HG02840 (cell line): ENCODE measurements around the gene ZNF486.
"Not testable (repeated sequence)": the region's sequence is repeated elsewhere in the genome, so short reads cannot be mapped to it uniquely, and the experiment has no call there.

Experiments used
- ATAC-seq: cut with Tn5 transposase; IDR thresholded peaks from one replicate; pipeline ENCODE4 v1.9.1; 2021; ENCODE audit warnings: mild to moderate bottlenecking, moderate library complexity, moderate number of reproducible peaks; ENCODE audit not compliant: unreplicated experiment, low FRiP score

Gene ZNF486

GRCh38 chr19:20167020-20167644 is at the start of gene ZNF486:
TSS of gene ZNF486 (plus strand) at chr19:20167214. CDS start at chr19:20167331, 117 bp downstream.
- peak; percentile 91 for ATAC-seq

GRCh38 chr19:20118064-20118839 is 48.8 kb upstream of the ZNF486 start:
- ATAC-seq = not testable (repeated sequence)

- ATAC-seq = no peak
Observed at GRCh38 chr19:20124879-20125278, 42.1 kb upstream of the ZNF486 start.

- not testable (repeated sequence) for ATAC-seq
Observed at GRCh38 chr19:20132933-20133332, 34.1 kb upstream of the ZNF486 start.

GRCh38 chr19:20137714-20138113 is 29.3 kb upstream of the ZNF486 start:
- not testable (repeated sequence) for ATAC-seq

GRCh38 chr19:20151617-20152145 is 15.3 kb upstream of the ZNF486 start:
- ATAC-seq = no peak

- ATAC-seq = not testable (repeated sequence)
Observed at GRCh38 chr19:20152506-20152905, 14.5 kb upstream of the ZNF486 start.

- ATAC-seq = no peak
Observed at GRCh38 chr19:20153281-20153680, 13.7 kb upstream of the ZNF486 start.

- no peak for ATAC-seq
Observed at GRCh38 chr19:20154636-20155035, 12.4 kb upstream of the ZNF486 start.

- no peak for ATAC-seq
Observed at GRCh38 chr19:20162821-20163220, 4.2 kb upstream of the ZNF486 start.

- ATAC-seq = no peak
Observed at GRCh38 chr19:20164456-20164855, 2.6 kb upstream of the ZNF486 start.

- no peak for ATAC-seq
Observed at GRCh38 chr19:20165971-20166592, 932 bp upstream of the ZNF486 start.

- no peak for ATAC-seq
Observed at GRCh38 chr19:20167651-20168122, 673 bp downstream of the ZNF486 start.

- no peak for ATAC-seq
Observed at GRCh38 chr19:20171285-20171684, 4.3 kb downstream of the ZNF486 start.

- ATAC-seq = not testable (repeated sequence)
Observed at GRCh38 chr19:20175848-20176247, 8.8 kb downstream of the ZNF486 start.

- not testable (repeated sequence) for ATAC-seq
Observed at GRCh38 chr19:20179956-20180355, 12.9 kb downstream of the ZNF486 start.

- ATAC-seq = no peak
Observed at GRCh38 chr19:20182222-20182785, 15.3 kb downstream of the ZNF486 start.

GRCh38 chr19:20186174-20186573 is 19.2 kb downstream of the ZNF486 start:
- ATAC-seq = no peak

GRCh38 chr19:20197747-20198146 is 30.7 kb downstream of the ZNF486 start:
- no peak for ATAC-seq

GRCh38 chr19:20209051-20209450 is 42.0 kb downstream of the ZNF486 start:
- no peak for ATAC-seq

GRCh38 chr19:20214366-20214765 is 47.4 kb downstream of the ZNF486 start:
- not testable (repeated sequence) for ATAC-seq
